GM19328 (cell line): ENCODE data around the gene ECEL1.

Experiments
- ATAC-seq: cut with Tn5 transposase; IDR thresholded peaks from one replicate; pipeline ENCODE4 v1.9.1; 2021; ENCODE audit warnings: mild to moderate bottlenecking, moderate library complexity; ENCODE audit not compliant: unreplicated experiment

Gene ECEL1

DNA sequence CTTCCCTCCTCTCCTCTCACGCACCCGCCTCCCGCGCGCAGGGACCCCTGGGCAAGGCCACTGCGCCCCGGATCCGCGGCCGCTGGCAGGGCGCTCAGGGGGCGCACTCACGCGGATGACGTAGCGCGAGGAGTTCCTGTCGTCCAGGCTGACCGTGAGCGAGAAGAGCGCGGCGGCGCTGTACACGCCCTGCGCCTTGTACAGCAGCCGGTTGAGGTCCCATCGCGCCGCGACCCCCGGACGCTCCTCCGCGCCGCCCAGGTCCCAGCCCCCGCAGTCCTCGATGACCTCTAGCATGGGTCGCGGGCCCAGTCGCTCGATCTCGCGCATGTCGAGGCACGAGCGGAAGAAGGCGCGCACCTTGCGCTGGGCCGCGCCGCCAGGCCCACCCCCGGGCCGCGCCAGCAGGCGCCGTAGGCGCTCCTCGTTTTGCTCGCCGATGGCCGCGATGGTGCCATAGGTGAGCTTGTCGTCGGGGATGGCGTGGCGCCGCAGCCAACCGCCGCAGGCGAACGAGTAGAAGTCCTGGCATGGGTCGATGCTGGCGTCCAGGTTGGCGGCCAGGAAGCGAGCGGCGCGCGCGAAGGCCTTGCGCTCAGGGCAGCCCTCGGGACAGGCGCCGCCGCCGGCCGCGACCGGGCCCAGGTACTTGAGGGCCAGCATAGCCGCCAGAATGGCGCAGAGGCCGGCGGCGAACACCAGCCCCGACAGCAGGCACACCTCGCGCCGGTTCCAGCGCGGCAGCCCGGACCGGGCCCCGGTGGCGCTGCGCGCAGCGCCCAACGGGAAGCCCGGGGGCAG lies 1.7 kb downstream of the ECEL1 start:
- ATAC-seq = no peak

DNA sequence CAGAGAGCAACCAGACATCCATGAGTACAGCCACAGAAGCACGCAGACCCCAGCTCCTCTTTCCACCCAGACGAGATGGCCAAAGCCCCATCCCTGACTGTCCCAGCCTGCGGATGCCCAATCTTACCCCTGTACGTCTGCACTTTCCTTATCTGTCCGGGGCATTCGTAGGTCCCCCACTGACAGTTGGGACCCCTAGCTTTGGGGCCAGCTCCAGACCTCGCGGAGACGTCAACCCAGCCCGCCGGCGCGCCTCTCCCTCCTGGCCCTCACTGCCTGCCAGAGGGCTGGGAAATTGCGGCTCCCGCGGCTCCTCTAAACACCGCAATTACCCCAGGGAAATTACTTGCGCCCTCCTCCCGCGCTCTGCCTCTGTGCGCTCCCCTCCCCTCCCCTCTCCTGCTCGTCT lies 2.3 kb downstream of the ECEL1 start:
- ATAC-seq = no peak

DNA sequence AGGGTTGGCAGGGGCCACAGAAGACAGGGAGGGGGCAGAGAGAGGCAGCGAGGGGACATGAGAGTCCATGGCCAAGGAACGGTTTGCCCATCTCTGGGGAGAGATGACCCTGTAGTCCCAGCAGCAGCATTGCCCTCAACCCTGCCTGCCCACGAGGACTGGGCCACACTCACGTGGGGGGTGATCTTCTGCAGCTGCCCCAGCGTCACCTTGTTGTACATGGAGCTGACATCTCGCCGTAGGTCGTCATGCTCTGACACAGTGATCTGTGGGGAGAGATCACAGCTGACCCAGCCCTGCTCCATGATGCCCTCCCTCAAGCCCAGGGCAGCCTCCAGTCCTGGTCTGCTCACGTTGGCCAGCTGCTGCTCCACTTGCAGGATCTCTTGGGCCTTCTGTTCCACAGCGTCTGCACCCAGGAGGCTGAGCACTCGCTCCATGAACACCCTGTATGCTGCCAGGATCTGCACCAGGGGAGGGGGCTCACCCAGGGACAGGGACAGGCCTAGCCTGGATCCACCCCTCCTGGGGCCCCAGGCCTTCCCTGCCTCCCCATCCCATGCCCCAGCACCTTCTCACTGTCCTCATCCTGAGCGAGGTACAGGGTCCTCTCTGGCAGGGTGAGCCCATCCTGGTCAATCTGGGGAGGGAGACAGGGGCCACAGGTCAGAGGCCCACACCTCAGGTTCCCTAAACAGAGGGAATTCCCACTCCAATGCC lies 2.8 kb downstream of the ECEL1 start:
- no peak for ATAC-seq

DNA sequence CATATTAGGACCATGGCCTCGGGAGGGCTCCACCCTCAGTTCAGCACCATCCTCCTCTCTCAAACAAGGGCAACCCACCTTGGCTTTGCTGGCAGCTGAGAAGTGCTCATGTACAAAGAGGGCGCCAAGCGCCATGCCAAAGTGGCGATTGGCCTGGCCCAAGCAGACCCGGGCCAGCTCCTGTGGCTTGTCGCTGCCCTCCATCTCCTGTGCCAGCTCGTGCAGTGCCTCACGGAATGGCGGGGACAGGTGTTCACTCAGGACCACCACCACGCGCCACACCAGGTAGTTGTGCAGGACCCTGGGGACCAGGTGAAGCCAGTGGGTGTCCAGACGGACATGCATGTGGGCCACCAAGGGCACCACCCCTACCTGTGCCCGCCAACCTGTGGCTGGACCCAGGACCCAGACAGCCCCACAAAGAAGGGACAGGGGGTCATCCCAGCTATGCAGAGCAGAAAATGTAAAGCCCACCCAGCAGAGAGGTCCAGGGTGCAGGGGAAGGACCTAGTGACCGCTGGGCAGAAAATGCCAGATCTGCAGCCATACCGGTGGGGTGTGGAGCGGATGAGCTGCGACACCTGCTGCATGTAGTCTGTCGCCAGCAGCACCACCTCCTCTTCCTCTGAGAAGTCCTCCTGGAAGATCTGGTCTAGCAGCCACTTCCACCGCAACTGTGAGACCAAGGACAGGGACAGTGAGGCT lies 3.6 kb downstream of the ECEL1 start:
- no peak for ATAC-seq

DNA sequence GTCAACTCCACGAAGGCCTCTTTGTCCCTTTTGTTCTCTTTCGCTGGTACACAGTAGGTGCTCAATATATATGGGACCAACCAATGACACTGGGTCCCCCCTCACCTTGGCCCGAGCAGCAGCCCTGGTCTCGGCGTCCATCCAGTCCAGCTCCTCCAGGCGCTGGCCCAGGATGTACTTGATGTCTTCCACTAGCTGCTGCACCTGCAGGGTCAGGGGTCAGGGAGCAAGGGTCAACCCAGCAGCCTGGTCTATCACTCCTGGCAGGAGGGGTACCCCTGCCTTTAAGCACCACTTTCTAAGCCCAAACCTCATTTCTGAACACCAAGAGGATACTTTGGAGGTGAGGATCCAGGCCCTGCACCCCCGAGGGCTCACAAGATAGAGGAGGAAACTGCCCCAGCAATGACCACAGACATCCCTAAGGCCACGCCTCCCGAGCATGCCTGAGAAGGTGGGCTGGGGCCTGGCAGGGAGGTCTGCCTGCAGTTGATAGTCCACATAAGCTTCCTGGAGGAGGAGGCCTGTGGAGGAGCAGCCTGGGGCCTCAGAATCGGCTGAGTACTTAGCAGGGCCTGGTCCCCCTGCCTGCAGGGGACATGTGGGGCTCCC lies 4.2 kb downstream of the ECEL1 start:
- no peak for ATAC-seq

DNA sequence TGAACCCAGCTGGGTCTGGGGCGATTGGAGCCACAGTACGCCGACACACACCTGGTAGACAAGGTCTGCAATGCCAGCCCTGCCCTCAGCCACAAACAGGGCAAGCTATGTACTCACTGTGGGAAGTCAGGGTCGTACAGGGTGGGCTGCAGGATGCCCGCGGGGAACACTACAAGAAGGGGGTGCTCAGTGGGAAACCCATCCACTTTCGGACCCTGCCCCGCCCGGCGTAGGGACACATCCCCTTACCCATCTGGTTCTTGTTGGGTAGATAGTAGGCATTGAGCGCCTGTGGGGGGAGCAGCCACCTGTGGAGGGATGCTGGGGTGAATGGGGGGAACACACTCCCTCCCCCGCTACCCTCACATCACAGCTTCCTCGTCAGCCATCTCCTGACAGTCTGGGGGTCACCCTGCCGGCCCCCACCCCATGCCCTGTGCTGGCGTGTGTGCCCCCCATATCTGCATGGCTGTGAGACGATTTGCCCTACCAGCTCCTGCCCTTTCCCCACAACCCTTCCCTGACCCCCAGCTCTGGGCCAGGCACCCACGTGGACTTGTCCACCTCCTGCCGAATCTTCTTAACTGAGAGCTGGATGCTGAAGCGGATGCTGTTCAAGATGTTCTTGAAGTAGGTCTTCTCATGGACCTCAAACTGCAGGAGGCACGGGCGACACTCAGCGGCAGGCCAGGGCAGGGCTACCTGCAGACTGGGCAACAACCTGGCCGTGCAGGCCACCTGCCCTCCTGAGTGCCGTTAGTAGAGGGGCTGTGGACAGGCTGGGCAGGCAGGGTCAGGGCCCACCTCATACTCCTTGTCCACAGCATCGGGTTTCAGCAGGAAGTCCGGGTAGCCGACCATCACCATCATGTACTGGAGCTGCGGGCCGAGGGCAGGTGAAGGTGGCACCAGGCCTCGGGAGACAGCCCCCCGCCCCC lies 5.1 kb downstream of the ECEL1 start:
- no peak for ATAC-seq

DNA sequence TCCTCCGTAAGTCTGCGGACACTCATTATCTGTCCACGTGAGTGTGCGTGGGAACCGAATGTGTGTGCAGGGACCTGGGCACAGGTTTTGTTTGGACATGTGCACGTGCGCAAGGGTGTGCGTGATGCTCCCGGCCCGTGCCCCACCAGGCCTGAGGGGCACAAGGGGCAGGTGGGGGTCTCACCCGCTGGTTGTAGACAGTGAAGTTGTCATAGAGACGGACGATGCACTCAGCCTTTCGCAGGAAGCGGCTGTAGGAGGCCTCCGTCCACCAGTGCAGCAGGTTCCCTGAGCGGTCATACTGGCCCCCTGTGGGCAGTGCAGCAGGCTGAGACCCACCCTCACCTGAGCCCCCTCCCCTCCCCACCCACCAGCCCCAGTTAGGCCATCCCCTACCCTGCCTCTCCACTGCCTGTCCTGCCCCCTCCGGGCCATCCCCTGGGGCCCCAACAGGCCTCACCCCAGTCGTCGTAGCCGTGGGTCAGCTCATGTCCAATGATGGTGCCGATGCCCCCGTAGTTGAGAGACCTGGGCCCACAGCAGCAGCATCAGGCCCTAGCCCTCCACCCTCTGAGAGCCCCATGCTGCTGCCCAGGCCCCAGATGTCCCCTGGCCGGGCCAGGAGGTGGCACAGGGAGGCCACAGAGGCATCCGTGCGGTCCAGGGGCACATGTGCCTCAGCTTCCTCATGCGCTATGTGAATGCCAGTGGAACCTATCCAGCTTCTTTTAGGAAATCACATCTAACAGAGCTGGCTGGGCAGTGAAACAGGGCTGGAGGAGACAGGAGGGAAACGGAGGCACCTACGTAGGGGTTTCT lies 6.1 kb downstream of the ECEL1 start:
- no peak for ATAC-seq

DNA sequence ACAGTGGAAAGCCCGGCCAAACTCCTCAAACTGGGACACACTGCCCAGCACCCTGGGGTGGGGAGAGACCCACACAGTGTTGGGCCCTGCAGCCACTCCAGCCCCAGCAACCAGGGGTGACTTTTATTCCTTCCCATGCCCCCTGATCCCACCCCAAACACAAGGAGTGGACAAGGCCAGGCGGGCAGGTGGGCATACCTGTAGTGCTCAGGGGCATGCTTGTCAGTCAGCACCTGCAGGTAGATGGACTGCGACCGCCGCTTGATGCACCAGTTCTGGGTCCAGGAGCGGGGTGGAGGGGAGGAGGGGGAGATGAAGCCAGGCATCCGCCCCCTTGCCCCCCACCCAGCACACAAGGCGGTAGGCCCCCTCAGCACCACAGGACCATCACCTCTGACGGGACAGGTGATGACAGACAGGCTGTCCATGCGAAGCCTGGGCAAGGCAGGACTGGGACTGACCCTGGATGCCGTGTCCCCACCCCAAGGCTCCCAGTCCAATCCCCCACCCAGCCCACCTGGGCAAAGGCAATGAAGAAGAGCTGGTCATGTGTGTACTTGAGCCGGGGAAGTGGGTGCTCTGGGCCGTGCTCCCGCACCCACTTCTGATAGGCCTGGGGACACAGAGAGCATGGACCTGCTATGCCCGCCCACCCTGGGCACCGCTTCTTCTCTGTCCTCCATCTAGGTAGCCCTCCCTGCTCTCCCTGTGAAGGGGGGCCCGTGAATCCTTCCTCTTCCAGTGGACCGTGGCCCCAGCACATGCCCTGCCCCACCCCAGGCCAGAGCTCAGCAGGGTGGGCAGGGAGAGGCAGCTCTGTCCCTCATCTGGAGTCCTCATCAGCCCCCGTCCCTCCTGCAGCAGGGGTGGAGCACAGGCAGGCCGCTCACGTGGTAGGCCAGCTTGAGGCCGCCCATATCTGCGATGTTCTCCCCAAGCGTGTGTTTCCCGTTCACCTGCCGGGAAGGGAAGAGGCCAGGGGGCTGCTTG lies 7.1 kb downstream of the ECEL1 start:
- ATAC-seq = no peak

DNA sequence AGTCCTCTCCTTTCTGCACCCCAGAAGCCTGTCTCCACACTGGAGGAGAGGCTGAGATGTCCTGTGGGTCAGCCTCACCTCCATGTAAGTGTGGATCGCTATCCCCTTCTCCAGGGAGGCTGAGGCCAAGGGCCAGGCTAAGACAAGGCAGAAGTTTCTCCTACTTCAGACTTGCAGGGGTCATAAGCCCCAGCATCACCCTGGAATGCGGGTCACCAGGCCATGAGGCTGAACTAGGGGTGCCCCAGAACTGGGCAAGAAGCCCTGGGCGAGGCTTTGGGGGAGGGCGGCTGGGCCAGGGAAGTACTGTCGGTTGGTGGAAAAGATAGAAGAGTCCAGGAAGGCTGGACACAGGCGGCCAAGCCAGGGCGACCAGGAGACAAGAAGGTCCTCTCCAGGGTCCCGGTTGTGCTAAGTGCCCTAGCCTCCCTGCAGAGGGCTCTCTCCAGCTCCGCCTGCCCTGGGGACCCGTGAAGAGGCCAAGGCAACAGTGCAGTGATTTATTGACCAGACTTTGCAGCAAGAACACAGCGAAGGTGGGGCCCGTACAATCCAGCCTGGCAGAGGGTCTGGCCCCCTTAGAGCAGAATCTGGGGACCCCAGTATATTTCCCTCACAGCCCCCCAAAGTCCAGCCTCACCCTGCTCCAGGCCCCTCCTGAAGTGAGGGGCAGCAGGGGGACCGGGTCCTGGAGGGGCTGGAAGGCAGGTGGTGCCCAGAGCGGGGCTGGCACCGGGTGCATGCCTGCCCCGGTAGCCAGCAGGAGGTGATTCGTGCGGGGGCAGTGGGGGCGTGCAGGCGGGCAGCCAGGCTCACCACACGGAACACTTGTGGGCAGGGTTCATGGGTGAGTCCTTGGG lies 8.1 kb downstream of the ECEL1 start:
- no peak for ATAC-seq

DNA sequence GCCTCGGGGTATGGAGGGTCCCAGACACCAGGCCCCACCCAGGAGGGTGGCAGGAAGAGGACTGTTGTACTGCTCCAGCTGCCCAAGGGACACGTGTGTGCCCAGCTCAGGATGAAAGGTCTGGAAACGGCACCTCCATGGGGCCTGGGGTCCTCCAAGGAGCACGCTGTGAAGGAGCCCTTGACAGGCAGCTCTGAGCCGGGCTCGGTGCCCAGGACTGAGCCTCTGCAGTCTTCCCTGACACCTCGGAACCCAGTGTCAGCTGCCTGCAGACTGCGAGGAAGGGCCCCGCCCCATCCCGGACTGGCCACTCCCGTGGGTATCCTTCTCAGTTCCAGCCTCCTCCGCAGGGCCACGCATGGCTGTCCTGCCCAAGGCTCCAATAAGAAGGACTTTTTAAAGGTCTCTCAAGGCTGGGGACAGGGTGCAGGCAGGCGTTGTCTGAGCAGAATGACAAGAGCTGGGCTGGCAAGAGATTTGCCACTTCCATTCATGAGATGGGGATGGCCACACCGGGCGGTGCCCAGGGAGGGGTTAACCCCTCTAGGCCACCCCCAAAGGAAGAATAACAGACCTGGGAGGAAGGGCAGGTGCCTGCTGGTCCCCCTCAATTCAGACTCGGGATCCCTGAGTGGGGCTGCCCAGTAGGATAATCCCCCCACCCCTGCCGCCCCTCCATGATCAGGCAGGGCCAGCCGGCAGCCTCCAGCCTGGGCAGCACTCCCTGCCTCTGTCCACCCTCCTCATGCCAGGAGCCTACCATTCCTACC lies 8.9 kb downstream of the ECEL1 start:
- no peak for ATAC-seq

DNA sequence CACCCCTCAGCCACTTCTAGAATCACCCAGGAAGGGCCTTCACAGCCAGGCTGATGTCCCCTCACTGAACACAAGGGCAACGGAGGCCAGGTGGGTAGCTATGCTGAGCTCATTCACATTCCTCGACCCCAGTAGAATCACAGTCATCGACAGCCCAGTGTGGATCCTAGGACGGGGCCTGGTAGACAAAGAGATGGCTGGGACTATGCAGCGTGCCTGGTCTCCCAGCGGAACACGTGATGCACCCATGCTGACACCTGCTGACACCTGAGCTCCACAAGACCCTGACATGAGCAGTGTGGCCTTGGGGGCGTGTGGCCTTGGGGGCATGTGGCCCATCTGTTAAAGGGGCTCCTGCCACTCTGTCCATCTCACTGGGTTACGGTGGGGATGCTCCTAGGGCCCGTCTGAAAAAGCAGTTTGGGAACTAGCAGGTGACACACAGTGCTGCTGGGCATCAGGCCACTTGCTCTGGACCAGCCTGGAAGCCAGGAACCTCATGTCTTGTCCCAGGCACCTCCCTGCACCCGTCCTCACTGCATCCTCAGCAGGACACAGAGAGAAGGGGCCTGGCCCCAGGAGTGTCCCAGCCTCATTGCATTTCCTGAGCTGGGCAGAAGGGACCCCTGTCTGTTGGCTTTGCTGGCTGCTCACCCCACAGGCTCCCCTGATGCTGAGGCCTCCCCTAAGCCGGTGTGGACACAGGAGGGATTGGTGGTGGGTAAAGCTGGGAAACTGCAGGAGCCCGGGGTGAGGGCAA lies 9.7 kb downstream of the ECEL1 start:
- no peak for ATAC-seq

DNA sequence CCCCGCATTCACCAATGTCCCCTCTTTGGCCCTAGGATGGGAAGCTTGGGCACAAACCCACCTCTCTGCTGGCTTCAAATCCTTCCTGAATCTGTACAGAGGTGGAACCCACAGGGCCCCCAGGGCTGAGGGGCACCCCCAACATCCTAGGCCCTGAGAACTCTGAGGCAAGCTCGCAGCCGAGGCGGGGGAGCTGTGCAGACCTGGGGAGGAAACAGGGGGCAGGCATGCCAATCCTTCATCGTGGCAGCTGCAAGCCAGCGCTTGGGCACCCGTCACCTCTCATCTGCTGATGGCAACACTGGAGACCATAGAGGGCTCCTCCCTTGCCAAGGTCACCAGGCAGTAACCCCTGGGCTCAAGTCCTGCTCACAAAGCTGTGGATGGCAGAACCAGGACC lies 10.8 kb downstream of the ECEL1 start:
- no peak for ATAC-seq

DNA sequence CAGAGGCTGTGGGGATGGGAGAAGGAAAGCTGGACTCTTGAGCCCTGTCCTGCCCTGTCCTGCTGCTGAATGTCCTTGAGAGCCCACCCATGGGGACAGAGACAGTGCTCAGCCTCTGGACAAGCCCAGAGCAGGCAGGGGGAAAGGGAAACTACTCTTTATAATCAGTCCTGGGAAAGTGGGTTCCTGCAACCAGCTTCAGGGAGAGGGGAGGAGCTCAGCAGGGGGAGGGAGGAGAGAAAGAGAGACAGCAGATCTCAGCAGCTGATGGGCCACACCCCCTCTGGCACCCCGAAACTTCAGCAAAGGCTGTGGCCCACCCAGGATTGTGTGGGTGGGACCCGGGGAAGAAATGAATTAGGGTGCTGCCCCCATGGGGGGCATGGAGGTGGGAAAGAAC lies 11.6 kb downstream of the ECEL1 start:
- no peak for ATAC-seq

DNA sequence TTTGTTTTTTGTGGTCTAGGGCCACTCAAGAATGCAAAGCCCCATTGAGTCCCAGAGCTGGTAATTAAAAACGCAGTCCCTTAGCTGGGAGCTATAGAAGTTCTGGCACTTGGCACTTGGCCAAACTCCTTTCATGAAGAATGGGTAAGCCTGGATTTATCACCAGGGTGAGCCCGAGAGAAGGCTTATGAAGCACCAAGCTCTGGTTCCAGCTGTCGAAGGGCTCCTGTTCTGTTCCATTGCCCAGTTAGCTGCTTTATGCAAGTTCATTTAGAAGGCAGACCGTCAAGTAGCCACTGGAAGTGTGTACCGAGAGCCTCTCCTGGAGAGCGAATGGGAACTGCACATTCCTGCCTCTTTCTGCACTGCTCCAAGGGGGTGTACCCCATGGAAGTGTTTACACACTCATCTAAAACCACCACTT lies 14.2 kb downstream of the ECEL1 start:
- no peak for ATAC-seq

DNA sequence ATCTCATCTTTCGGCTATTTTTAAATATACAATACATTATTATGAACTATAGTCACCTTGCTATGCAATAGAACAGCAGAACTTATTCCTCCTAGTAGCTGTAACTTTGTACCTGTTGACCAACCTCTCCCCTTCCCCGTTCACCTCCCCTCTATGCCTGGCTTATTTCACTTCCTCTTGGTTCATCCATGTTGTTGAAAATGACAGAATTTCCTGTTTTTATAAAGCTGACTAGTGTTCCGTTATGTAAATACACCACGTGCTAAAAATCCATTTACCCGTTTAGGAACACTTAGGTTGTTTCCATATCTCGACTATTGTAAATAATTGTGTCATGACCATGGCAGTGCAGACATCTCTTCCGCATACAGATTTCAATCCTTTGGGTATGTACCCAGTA lies 21.4 kb downstream of the ECEL1 start:
- no peak for ATAC-seq

DNA sequence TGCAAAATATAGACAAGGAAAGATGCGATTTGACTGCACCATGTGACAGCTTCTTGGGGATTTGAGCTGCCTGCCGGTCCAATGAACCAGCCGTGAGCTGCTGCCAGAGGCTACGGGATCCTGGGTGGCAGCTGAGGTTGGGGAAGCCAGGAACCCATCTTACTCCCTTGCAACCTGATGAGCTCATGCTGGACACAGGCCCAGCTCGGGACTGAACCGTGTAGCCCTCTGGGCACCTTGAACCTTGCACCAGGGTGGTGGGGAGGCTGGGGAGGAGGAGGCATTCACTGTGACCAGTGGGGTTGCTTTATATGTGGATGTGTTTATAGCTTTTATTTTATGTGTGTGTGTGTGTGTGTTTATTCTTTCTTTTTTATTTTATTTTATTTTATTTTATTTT lies 22.6 kb downstream of the ECEL1 start:
- no peak for ATAC-seq
